Measurements from ENCODE around the gene ZNF516.
A peak's percentile ranks its signal among the peaks of the same experiment; 100 is the strongest.

ZNF516 gene

GRCh38 chr18:76518123-76518859 lies 23.2 kb upstream of the ZNF516 start:
- H3K27ac ChIP-seq: peak overlapping the region in 6 of 21 experiments; percentile 1 to 60 (median 42)
- H3K4me3 ChIP-seq: peak overlapping the region in 5 of 7 experiments; percentile 3 to 15 (median 7)

- Histone ChIP-seq H3K27ac (no peak overlapping the region), H3K4me3 (no peak overlapping the region)
Observed at GRCh38 chr18:76515576-76515975, 20.5 kb upstream of the ZNF516 start.

GRCh38 chr18:76514573-76514972 lies 19.5 kb upstream of the ZNF516 start:
- Histone ChIP-seq H3K27ac (no peak overlapping the region), H3K4me3 (no peak overlapping the region)

GRCh38 chr18:76507830-76508385 lies 12.9 kb upstream of the ZNF516 start:
- Histone ChIP-seq H3K4me3 (no peak overlapping the region), H3K27ac (no peak overlapping the region)

- H3K4me3 ChIP-seq: no peak overlapping the region
- H3K27ac ChIP-seq: no peak overlapping the region
Observed at GRCh38 chr18:76506974-76507764, 12.1 kb upstream of the ZNF516 start.

GRCh38 chr18:76506395-76506794 lies 11.4 kb upstream of the ZNF516 start:
- H3K27ac ChIP-seq: no peak overlapping the region
- no peak overlapping the region for H3K4me3 ChIP-seq

DNA sequence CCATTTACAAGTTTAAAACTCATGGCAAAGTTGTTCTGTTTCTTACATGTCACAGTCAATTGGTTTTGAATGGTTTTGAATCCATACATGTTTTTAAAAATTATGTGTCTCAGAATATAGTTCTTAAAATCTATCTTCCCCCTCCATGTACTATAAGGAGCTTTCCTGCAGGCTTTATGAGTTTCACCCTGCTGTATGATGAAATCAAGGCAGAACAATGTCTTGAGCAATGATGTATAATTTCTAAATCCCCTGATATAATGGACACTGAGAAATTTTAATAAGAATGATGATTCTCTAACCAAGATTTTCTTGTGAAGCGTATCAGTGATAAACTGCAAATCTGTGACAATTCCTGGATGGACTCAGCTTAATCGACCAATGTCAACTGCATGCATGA lies 10.6 kb upstream of the ZNF516 start:
- no peak overlapping the region for H3K27ac ChIP-seq
- H3K4me3 ChIP-seq: no peak overlapping the region

GRCh38 chr18:76504749-76505148 lies 9.7 kb upstream of the ZNF516 start:
- no peak overlapping the region for H3K27ac ChIP-seq
- H3K4me3 ChIP-seq: no peak overlapping the region

DNA sequence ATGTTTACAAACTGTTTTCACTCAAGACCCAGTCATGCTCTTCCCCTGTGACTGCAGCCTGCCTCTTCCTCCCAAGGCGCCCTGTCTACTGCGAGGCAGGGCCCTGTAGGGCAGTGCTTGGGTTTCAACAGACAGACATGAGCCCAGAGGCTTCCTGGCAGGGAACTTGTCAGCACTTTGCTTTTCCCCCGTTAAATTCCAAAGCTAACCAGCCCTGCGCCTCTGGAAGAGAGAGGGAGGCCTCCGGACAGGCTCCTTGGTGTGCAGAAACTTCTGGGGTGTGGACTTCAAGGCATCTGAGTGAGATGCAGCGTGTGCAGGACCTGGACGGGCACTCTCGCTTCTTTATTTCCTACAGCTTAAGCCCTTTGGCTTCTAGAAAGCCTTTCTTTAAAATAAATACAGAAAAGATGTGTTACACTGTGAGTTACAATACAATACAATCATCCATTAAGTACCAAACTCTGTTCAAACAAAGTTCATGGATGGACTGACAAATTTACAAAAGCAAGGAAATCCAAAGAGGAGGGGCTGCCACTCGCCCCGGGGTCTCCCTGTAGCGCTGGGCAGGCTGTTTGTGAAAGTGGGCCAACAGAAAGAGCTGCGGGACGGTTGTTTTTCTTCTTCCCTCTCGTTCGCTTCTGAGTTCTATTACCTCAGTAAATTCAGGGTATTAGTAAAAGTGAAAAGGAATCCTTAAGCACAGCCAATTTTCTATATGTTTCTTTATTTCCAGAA lies 8.8 kb upstream of the ZNF516 start:
- Histone ChIP-seq H3K27ac (no peak overlapping the region), H3K4me3 (no peak overlapping the region)

GRCh38 chr18:76502551-76502950 lies 7.5 kb upstream of the ZNF516 start:
- no peak overlapping the region for H3K4me3 ChIP-seq
- H3K27ac ChIP-seq: no peak overlapping the region

DNA sequence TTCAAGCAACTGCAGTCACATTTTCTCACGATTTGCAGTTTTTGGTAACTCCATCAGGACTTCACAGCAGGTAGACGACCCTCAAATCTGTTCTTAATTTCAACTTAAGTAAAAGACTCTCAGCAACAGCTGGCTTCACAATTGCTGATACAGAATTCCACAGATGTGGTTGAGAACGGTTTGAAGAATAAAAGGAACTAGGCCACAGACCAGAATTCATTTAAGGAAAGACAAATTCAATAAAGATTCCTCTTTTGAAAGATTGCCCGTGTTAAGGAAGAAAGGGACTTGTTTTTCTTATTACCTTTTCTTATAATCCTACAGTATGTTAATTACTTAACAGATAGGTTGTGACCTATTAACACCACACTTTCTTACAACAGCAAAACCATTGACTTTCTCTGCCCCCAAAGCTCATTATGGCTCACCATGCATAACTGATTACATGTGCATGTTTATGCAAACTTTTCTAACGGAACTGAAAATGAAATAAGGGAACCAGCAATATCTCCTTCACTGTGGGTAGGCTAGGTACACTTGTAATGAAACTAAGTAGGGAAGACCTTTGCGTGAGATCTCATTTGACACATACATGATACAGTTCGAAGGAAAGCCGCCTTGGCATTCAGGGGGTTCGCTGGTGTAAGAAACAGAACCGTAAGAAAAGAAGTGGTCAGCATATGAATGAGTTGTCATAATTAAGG lies 4.7 kb upstream of the ZNF516 start:
- no peak overlapping the region for H3K4me3 ChIP-seq
- H3K27ac ChIP-seq: peak overlapping the region in 5 of 21 experiments; percentile 8 to 71 (median 44)

DNA sequence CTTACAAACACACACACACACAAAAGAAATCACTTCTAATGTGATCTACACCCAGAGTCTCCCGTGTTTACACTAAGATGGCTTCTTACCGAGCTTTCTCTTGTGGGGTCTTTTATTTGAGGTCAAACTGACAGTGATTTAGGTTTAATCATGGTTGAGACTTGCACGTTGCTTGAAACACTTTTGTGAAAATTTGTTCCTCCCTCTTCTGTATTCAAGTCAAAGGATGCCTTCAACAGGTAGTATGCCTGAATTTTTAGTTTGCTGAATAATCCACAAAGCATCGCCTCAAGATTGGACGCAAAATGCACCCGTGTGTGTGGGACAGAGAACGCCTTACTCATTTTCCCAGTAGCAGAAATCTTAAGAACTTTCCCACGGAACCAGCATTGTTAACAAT lies 4.0 kb upstream of the ZNF516 start:
- Histone ChIP-seq H3K27ac (peak overlapping the region in 1 of 21 experiments; percentile 71), H3K4me3 (no peak overlapping the region)

GRCh38 chr18:76498064-76498463 lies 3.0 kb upstream of the ZNF516 start:
- Histone ChIP-seq H3K27ac (peak overlapping the region in 1 of 21 experiments; percentile 71), H3K4me3 (no peak overlapping the region)

- Histone ChIP-seq H3K4me3 (no peak overlapping the region), H3K27ac (peak overlapping the region in 4 of 21 experiments; percentile 47 to 88 (median 74))
Observed at GRCh38 chr18:76497021-76497420, 2.0 kb upstream of the ZNF516 start.

GRCh38 chr18:76496194-76496890 lies 1.3 kb upstream of the ZNF516 start:
- Histone ChIP-seq H3K27ac (peak overlapping the region in 19 of 21 experiments; percentile 47 to 88 (median 72)), H3K4me3 (peak overlapping the region; percentile 35 to 78 (median 65))

- peak overlapping the region; percentile 35 to 78 (median 65) for H3K4me3 ChIP-seq
- H3K27ac ChIP-seq: peak overlapping the region; percentile 3 to 88 (median 71)
Observed at GRCh38 chr18:76495435-76496193, 572 bp upstream of the ZNF516 start.

GRCh38 chr18:76494231-76495005 lies 624 bp downstream of the ZNF516 start:
- H3K27ac ChIP-seq: peak overlapping the region; percentile 34 to 90 (median 79)
- peak overlapping the region; percentile 45 to 78 (median 69) for H3K4me3 ChIP-seq

All from skin epidermis (tissue), 12 donors.